HepG2 (cell line): Measurements from ENCODE around the gene PRKN. TPM values are rescaled to one million over a fixed set of nuclear protein-coding genes. Genes with fewer than 3 reads are reported as not detected.

Experiments
- ATAC-seq: fragments of 200-7000 bp; cut with Tn5 transposase; 3 replicates; pipeline ENCODE4 v1.9.1; 2020; ENCODE audit warnings: mild to moderate bottlenecking, moderate library complexity
- BruUV-seq: library from RNA; stranded (reverse); fragments of 400-500 nt; replicated peaks from 2 replicates; lab custom pipeline; 2021; lab: Mats Ljungman, UMichigan
- CTCF ChIA-PET: fragments of 300-600 bp; formaldehyde crosslinking; extraction: SDS; loops from one replicate; lab custom pipeline; 2021; ENCODE audit warnings: low total read pairs, inconsistent platforms, low intra/inter-chr PET ratio; lab: Yijun Ruan, JAX
- POLR2A ChIA-PET: fragments of 350-600 bp; sonication (Branson Sonifier 250); formaldehyde crosslinking; loops from one replicate; lab custom pipeline; 2020; ENCODE audit warnings: antibody characterized with exemption, inconsistent platforms; lab: Yijun Ruan, JAX
- DNase-seq: peaks from one replicate; pipeline ENCODE4 v3.0.0-alpha.2; 2015; ENCODE audit warnings: low spot score
- FAIRE-seq: peaks from 3 replicates; lab custom pipeline; 2011; peaks lifted over from hg19 to GRCh38; lab: Jason Lieb, UNC
- H2AFZ ChIP-seq: one replicate; pipeline ENCODE4 v1.6.1; 2011; ENCODE audit warnings: low read length, inconsistent platforms
- H3K27ac ChIP-seq: fragments of 300-600 bp; 3 replicates; pipeline ENCODE4 v1.8.0; 2011; ENCODE audit warnings: mixed run types, mild to moderate bottlenecking, mixed read lengths, low read length, inconsistent platforms; ENCODE audit not compliant: insufficient read depth; ENCODE audit errors: extremely low read length
- H3K27me3 ChIP-seq, 2 experiments: fragments of 200-600 bp in 1 of 2; 2 replicates in 1 of 2; 3 replicates in 1 of 2; pipeline versions ENCODE4 v1.6.0 to v1.8.0; 2011; ENCODE audit warnings: low read length in 2 of 2, mild to moderate bottlenecking in 2 of 2, moderate library complexity in 2 of 2, inconsistent platforms in 1 of 2; ENCODE audit not compliant: insufficient read depth in 2 of 2, control insufficient read depth in 1 of 2
- H3K36me3 ChIP-seq, 2 experiments: fragments of 200-600 bp in 1 of 2; replicated peaks in 1 of 2; 2 replicates in 1 of 2; 3 replicates in 1 of 2; pipeline versions ENCODE4 v1.5.1 to v1.8.0; 2011; ENCODE audit warnings: low read length in 2 of 2, inconsistent platforms in 1 of 2; ENCODE audit not compliant: insufficient read depth in 2 of 2, control insufficient read depth in 1 of 2
- H3K4me1 ChIP-seq: 2 replicates; pipeline ENCODE4 v1.5.1; 2012; ENCODE audit warnings: low read length, inconsistent platforms; ENCODE audit not compliant: insufficient read depth
- H3K4me2 ChIP-seq: 2 replicates; pipeline ENCODE4 v1.6.0; 2011; ENCODE audit warnings: low read depth, low read length, inconsistent platforms
- H3K4me3 ChIP-seq, 3 experiments: fragments of 200-600 bp in 1 of 3; sonication (generic), shearing (Covaris generic) in 1 of 3; replicated peaks in 1 of 3; 2 replicates each; pipeline ENCODE4 v1.5.1; 2011 to 2016; ENCODE audit warnings: low read length in 3 of 3, inconsistent platforms in 2 of 3, low read depth in 2 of 3, mild to moderate bottlenecking in 2 of 3, control low read depth in 1 of 3, mixed read lengths in 1 of 3; ENCODE audit not compliant: insufficient read depth in 1 of 3
- H3K79me2 ChIP-seq: one replicate; pipeline ENCODE4 v1.6.1; 2011; ENCODE audit warnings: low read length, inconsistent platforms; ENCODE audit not compliant: insufficient read depth
- H3K9ac ChIP-seq: 2 replicates; pipeline ENCODE4 v1.6.0; 2011; ENCODE audit warnings: mild to moderate bottlenecking, low read depth, low read length, inconsistent platforms; ENCODE audit not compliant: insufficient read depth
- H3K9me3 ChIP-seq: 2 replicates; pipeline ENCODE4 v1.5.1; 2012; ENCODE audit warnings: mild to moderate bottlenecking, low read length
- H4K20me1 ChIP-seq: 2 replicates; pipeline ENCODE4 v1.6.0; 2011; ENCODE audit warnings: inconsistent platforms, mild to moderate bottlenecking, low read length, moderate library complexity; ENCODE audit not compliant: insufficient read depth
- ATM ChIP-seq: fragments of 450-650 bp; IDR thresholded peaks from 2 replicates; pipeline ENCODE4 v1.7.1; 2017; ENCODE audit warnings: mild to moderate bottlenecking, borderline replicate concordance
- CHCHD3 ChIP-seq: sonication (generic); formaldehyde crosslinking; IDR thresholded peaks from 2 replicates; pipeline ENCODE4 v1.8.0; 2022; ENCODE audit warnings: mild to moderate bottlenecking, missing genetic modification reagents, moderate library complexity
- CHD4 ChIP-seq: fragments of 200-600 bp; sonication (generic); IDR thresholded peaks from 2 replicates; pipeline ENCODE4 v1.7.0; 2017; ENCODE audit warnings: mild to moderate bottlenecking, low read length, borderline replicate concordance
- HMG20B ChIP-seq: conservative IDR thresholded peaks from 2 replicates; pipeline ENCODE4 v1.6.1; 2016; ENCODE audit warnings: missing genetic modification reagents, missing compliant biosample characterization
- KDM4B ChIP-seq: sonication (generic); formaldehyde crosslinking; IDR thresholded peaks from 2 replicates; pipeline ENCODE4 v1.4.0; 2020; ENCODE audit warnings: missing genetic modification reagents
- MAFF ChIP-seq: IDR thresholded peaks from 2 replicates; pipeline ENCODE4 v1.6.1; 2011; ENCODE audit warnings: low read depth, low read length, improper control_type of control experiment
- PREB ChIP-seq: sonication (generic); formaldehyde crosslinking; IDR thresholded peaks from 2 replicates; pipeline ENCODE4 v1.4.0; 2020; ENCODE audit warnings: missing genetic modification reagents
- SMAD3 ChIP-seq: sonication (generic); formaldehyde crosslinking; IDR thresholded peaks from 2 replicates; pipeline ENCODE4 v1.4.0; 2020; ENCODE audit warnings: missing genetic modification reagents
- SNRNP70 ChIP-seq: fragments of 200-400 bp; formaldehyde crosslinking; IDR thresholded peaks from 2 replicates; pipeline ENCODE4 v1.6.1; 2017; ENCODE audit warnings: mild to moderate bottlenecking, low read depth, low read length, moderate library complexity
- SRSF4 ChIP-seq: fragments of 200-400 bp; formaldehyde crosslinking; IDR thresholded peaks from one replicate; pipeline ENCODE4 v1.6.1; 2018; ENCODE audit warnings: mild to moderate bottlenecking, low read depth, low read length, moderate library complexity; ENCODE audit not compliant: poor library complexity, severe bottlenecking
- TBP ChIP-seq: sonication (generic); formaldehyde crosslinking; IDR thresholded peaks from 2 replicates; pipeline ENCODE4 v1.5.0; 2020; ENCODE audit warnings: missing genetic modification reagents
- TMF1 ChIP-seq: sonication (generic); formaldehyde crosslinking; IDR thresholded peaks from 2 replicates; pipeline ENCODE4 v1.8.1; 2022; ENCODE audit warnings: low read depth, missing genetic modification reagents
- ZBTB21 ChIP-seq: sonication (generic); formaldehyde crosslinking; IDR thresholded peaks from 2 replicates; pipeline ENCODE4 v1.4.0; 2020; ENCODE audit warnings: missing genetic modification reagents
- ZBTB42 ChIP-seq: sonication (generic); formaldehyde crosslinking; IDR thresholded peaks from 2 replicates; pipeline ENCODE4 v1.5.0; 2020; ENCODE audit warnings: mild to moderate bottlenecking, missing genetic modification reagents
- ZBTB7A ChIP-seq: sonication (generic); formaldehyde crosslinking; IDR thresholded peaks from 2 replicates; pipeline ENCODE4 v1.8.0; 2022; ENCODE audit warnings: mild to moderate bottlenecking, missing genetic modification reagents
- ZFYVE20 ChIP-seq: sonication (generic); formaldehyde crosslinking; IDR thresholded peaks from 2 replicates; pipeline ENCODE4 v1.8.0; 2023; ENCODE audit warnings: low read depth, mild to moderate bottlenecking, moderate library complexity, missing genetic modification reagents, borderline replicate concordance
- ZNF260 ChIP-seq: sonication (generic); formaldehyde crosslinking; IDR thresholded peaks from 2 replicates; pipeline ENCODE4 v1.4.0; 2020; ENCODE audit warnings: missing genetic modification reagents, low read depth, mild to moderate bottlenecking, borderline replicate concordance
- ZNF3 ChIP-seq: IDR thresholded peaks from 2 replicates; pipeline ENCODE4 v1.7.0; 2017; ENCODE audit warnings: inconsistent platforms
- ZNF552 ChIP-seq: sonication (generic); formaldehyde crosslinking; IDR thresholded peaks from 2 replicates; pipeline ENCODE4 v1.9.0; 2022; ENCODE audit warnings: missing genetic modification reagents, mild to moderate bottlenecking, borderline replicate concordance
- WGBS: methylation state at CpG from one replicate; pipeline ENCODE4 v1.1.6; 2017; ENCODE audit warnings: low lambda C conversion rate; 5-methylcytosine and 5-hydroxymethylcytosine counted together
- in situ Hi-C: cut with HindIII; loops from 2 replicates; pipeline ENCODE4 v1.10.0; 2017; ENCODE audit warnings: low pct_unique_long_range_greater_than_20kb; ENCODE audit not compliant: extremely low pct_ligation_motif_present
- intact Hi-C: fragments of 100-400 bp; cut with micrococcal nuclease; formaldehyde crosslinking; loops from one replicate; pipeline ENCODE4 v1.10.0; 2022; ENCODE audit not compliant: unreplicated experiment
- polyA plus RNA-seq, 8 experiments: library from polyadenylated mRNA; depleted of rRNA in 3 of 8; stranded (reverse) in 7 of 8; unstranded in 1 of 8; fragments of >200 nt; fragmentation: Illumina TruSeq in 4 of 8; extraction: Trizol in 4 of 8; gene quantifications; 2 replicates each; pipeline versions ENCODE4 v1.2.1 to v1.2.3, GENCODE V29; 2011 to 2016; ENCODE audit warnings: low read depth in 4 of 8, missing spikeins in 1 of 8, mixed read lengths in 1 of 8; ENCODE audit not compliant: insufficient read depth in 1 of 8
- total RNA-seq, 5 experiments: library from RNA; depleted of rRNA; stranded (reverse); fragments of >200 nt; fragmentation: Illumina TruSeq; extraction: Trizol; gene quantifications; 2 replicates each; pipeline ENCODE4 v1.2.3, GENCODE V29; 2016; ENCODE audit warnings: low read depth in 1 of 5
- TF ChIP-seq, protein P1 (sequence below): IDR thresholded peaks from 2 replicates; pipeline ENCODE4 v1.6.1; 2018; ENCODE audit warnings: missing genetic modification reagents

PRKN gene
- total and polyA plus RNA-seq, 2 of the 13 experiments (the other 11 are each of a cell fraction or from before 2014, with no cell fraction given), result 0.31 to 0.44 TPM

- CTCF ChIA-PET, result no interaction called here
- no peak overlapping the region for H2AFZ ChIP-seq
- FAIRE-seq (no peak), DNase-seq (no peak), ATAC-seq (no peak)
- BruUV-seq, result no TSS peak
- H3K27ac ChIP-seq, result no peak overlapping the region
- no peak overlapping the region for H3K4me2 ChIP-seq
- no peaks in the 10 kb centered on the region for H4K20me1 ChIP-seq
- POLR2A ChIA-PET, result no interaction called here
- 97% methylated on average over 1 of the region's 1 CpG for whole genome bisulfite sequencing
- intact Hi-C loops, result no loop called here
- H3K27me3 ChIP-seq, result no peaks in the 10 kb centered on the region
- H3K4me1 ChIP-seq, result no peaks in the 10 kb centered on the region
- H3K9ac ChIP-seq, result no peak overlapping the region
- H3K9me3 ChIP-seq, result peaks cover 11% of the 10 kb centered on the region; the same call in 1 of the 2 replicates
- no peaks in the 10 kb centered on the region for H3K79me2 ChIP-seq
- H3K36me3 ChIP-seq, result no peaks in the 10 kb centered on the region
- no peak overlapping the region for H3K4me3 ChIP-seq
- no peak for TF ChIP-seq PREB (CRISPR knock-in tag)
- TF ChIP-seq, protein P1, sequence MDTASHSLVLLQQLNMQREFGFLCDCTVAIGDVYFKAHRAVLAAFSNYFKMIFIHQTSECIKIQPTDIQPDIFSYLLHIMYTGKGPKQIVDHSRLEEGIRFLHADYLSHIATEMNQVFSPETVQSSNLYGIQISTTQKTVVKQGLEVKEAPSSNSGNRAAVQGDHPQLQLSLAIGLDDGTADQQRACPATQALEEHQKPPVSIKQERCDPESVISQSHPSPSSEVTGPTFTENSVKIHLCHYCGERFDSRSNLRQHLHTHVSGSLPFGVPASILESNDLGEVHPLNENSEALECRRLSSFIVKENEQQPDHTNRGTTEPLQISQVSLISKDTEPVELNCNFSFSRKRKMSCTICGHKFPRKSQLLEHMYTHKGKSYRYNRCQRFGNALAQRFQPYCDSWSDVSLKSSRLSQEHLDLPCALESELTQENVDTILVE (CRISPR knock-in tag), result no peak
- TF ChIP-seq MAFF, result no peak
- no peak for TF ChIP-seq CHCHD3
- TF ChIP-seq ZNF260, result no peak
- TF ChIP-seq SRSF4, result no peak
- no peak for TF ChIP-seq TMF1
- no peak for TF ChIP-seq KDM4B (CRISPR knock-in tag)
- no peak for TF ChIP-seq ZBTB7A (CRISPR knock-in tag)
- no peak for TF ChIP-seq CHD4
- no peak for TF ChIP-seq ZBTB21 (CRISPR knock-in tag)
- no peak for TF ChIP-seq ZBTB42 (CRISPR knock-in tag)
- no peak for TF ChIP-seq SNRNP70
- no peak for TF ChIP-seq HMG20B
- TF ChIP-seq ZFYVE20, result no peak
- no peak for TF ChIP-seq ATM
- no peak for TF ChIP-seq SMAD3 (CRISPR knock-in tag)
- no peak for TF ChIP-seq ZNF3
- no peak for TF ChIP-seq TBP
- TF ChIP-seq ZNF552, result no peak
- in situ Hi-C loops, result no loop called here
Measured at GRCh38 chr6:162260027-162260426, 467.5 kb downstream of the PRKN start.
